DMS153 treated with DMSO at 0.1 percent for 48 hours (cell line): ENCODE results near the gene TRIM17.

Experiments
- DNase-seq: peaks from one replicate; lab custom pipeline; 2025; ENCODE audit not compliant: unreplicated experiment; lab: John Stamatoyannopoulos, UW

Gene TRIM17

GRCh38 chr1:228416217-228416933 lies at the start of gene TRIM17:
TSS of gene TRIM17 (minus strand) at chr1:228416861. CDS start at chr1:228415072, 1,789 bp downstream.
- peak; percentile 43 for DNase-seq

GRCh38 chr1:228465571-228466146 lies 49.0 kb upstream of the TRIM17 start:
- DNase-seq: peak; percentile 56

GRCh38 chr1:228465141-228465540 lies 48.5 kb upstream of the TRIM17 start:
- DNase-seq: no peak

GRCh38 chr1:228464487-228464983 lies 47.9 kb upstream of the TRIM17 start:
- peak; percentile 99 for DNase-seq

GRCh38 chr1:228463559-228464455 lies 47.1 kb upstream of the TRIM17 start:
- peak; percentile 24 for DNase-seq

GRCh38 chr1:228463009-228463558 lies 46.4 kb upstream of the TRIM17 start:
- no peak for DNase-seq

GRCh38 chr1:228462560-228462959 lies 45.9 kb upstream of the TRIM17 start:
- DNase-seq: no peak

GRCh38 chr1:228460821-228461220 lies 44.2 kb upstream of the TRIM17 start:
- no peak for DNase-seq

- DNase-seq: peak; percentile 65
Observed at GRCh38 chr1:228459091-228459993, 42.7 kb upstream of the TRIM17 start.

GRCh38 chr1:228457396-228458176 lies 40.9 kb upstream of the TRIM17 start:
- peak; percentile 100 for DNase-seq

GRCh38 chr1:228457017-228457395 lies 40.3 kb upstream of the TRIM17 start:
- no peak for DNase-seq

- no peak for DNase-seq
Observed at GRCh38 chr1:228456252-228457016, 39.8 kb upstream of the TRIM17 start.

GRCh38 chr1:228455715-228456114 lies 39.1 kb upstream of the TRIM17 start:
- DNase-seq: no peak

- DNase-seq: no peak
Observed at GRCh38 chr1:228454238-228454637, 37.6 kb upstream of the TRIM17 start.

- DNase-seq: no peak
Observed at GRCh38 chr1:228453614-228454013, 37.0 kb upstream of the TRIM17 start.

- DNase-seq: no peak
Observed at GRCh38 chr1:228453022-228453560, 36.4 kb upstream of the TRIM17 start.

- DNase-seq: no peak
Observed at GRCh38 chr1:228452194-228453021, 35.7 kb upstream of the TRIM17 start.

- DNase-seq: no peak
Observed at GRCh38 chr1:228450200-228450599, 33.5 kb upstream of the TRIM17 start.
